Measurements from ENCODE around the gene NFATC2IP. TPM values are rescaled to one million over a fixed set of nuclear protein-coding genes. Genes with fewer than 3 reads are reported as not detected.
"Not testable (repeated sequence)": the region's sequence is repeated elsewhere in the genome, so short reads cannot be mapped to it uniquely, and the experiment has no call there.

NFATC2IP gene
- polyA plus RNA-seq, 2 donors = 19.1 to 28.3 TPM

DNA sequence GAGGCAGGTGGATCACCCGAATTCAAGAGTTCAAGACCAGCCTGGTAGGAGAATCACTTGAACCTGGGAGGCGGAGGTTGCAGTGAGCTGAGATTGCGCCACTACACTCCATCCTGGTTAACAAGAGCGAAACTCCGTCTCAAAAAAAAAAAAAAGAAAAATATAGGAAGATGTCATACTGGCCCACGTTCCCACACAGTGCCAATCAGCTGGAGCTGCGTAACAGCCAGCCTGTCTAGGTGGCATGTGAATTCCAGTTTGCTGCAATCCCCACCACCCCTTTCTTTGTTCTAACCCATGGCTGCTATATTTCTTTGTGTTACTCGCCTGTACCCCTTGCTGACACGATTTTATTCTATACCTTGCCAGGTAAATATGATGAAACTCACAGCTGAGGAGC is 7.5 kb downstream of the NFATC2IP start:
- peaks cover 12 to 35% of the 10 kb centered on the region in 2 donors for H3K36me3 ChIP-seq (ENCODE audit: control insufficient read depth in 2 of 2, insufficient read depth in 2 of 2, low read length in 1 of 2)

GRCh38 chr16:28958836-28959235 is 8.1 kb downstream of the NFATC2IP start:
- H3K4me3 ChIP-seq (ENCODE audit: low read depth in 1 of 2, low read length in 2 of 2) = no peak overlapping the region
- no peaks in the 10 kb centered on the region for H3K9me3 ChIP-seq (ENCODE audit: control insufficient read depth in 2 of 2, insufficient read depth in 1 of 2, low read depth in 1 of 2, low read length in 1 of 2)
- 91 to 92% methylated on average over 6 of the region's 6 CpGs for WGBS, 2 donors
- H3K27ac ChIP-seq (ENCODE audit: low read depth in 2 of 2, low read length in 1 of 2) = no peak overlapping the region
- no peaks in the 10 kb centered on the region for H3K27me3 ChIP-seq (ENCODE audit: control insufficient read depth in 1 of 2, insufficient read depth in 2 of 2, low read length in 2 of 2)
- peaks cover 13 to 36% of the 10 kb centered on the region in 2 donors for H3K36me3 ChIP-seq (ENCODE audit: control insufficient read depth in 2 of 2, insufficient read depth in 2 of 2, low read length in 1 of 2)
- H3K4me1 ChIP-seq (ENCODE audit: control insufficient read depth in 2 of 2, insufficient read depth in 2 of 2, low read length in 1 of 2) = no peaks in the 10 kb centered on the region

More for the DNA sequence above, 7.5 kb downstream of the NFATC2IP start:
- Histone ChIP-seq H3K27me3 (ENCODE audit: control insufficient read depth in 1 of 2, insufficient read depth in 2 of 2, low read length in 2 of 2) (no peaks in the 10 kb centered on the region), H3K27ac (ENCODE audit: low read depth in 2 of 2, low read length in 1 of 2) (no peak overlapping the region), H3K4me3 (ENCODE audit: low read depth in 1 of 2, low read length in 2 of 2) (no peak overlapping the region), H3K4me1 (ENCODE audit: control insufficient read depth in 2 of 2, insufficient read depth in 2 of 2, low read length in 1 of 2) (no peaks in the 10 kb centered on the region), H3K9me3 (ENCODE audit: control insufficient read depth in 2 of 2, insufficient read depth in 1 of 2, low read depth in 1 of 2, low read length in 1 of 2) (no peaks in the 10 kb centered on the region)
- WGBS, 2 donors = 90 to 95% methylated on average over 9 of the region's 9 CpGs

GRCh38 chr16:28964072-28964471 is 13.3 kb downstream of the NFATC2IP start:
- WGBS, 2 donors = 91 to 97% methylated on average over 3 of the region's 3 CpGs
- H3K27me3 ChIP-seq (ENCODE audit: control insufficient read depth in 1 of 2, insufficient read depth in 2 of 2, low read length in 2 of 2) = no peaks in the 10 kb centered on the region
- no peaks in the 10 kb centered on the region for H3K9me3 ChIP-seq (ENCODE audit: control insufficient read depth in 2 of 2, insufficient read depth in 1 of 2, low read depth in 1 of 2, low read length in 1 of 2)
- H3K4me1 ChIP-seq (ENCODE audit: control insufficient read depth in 2 of 2, insufficient read depth in 2 of 2, low read length in 1 of 2) = no peaks in the 10 kb centered on the region
- H3K4me3 ChIP-seq (ENCODE audit: low read depth in 1 of 2, low read length in 2 of 2) = no peak overlapping the region
- peaks cover 15 to 17% of the 10 kb centered on the region in 2 donors for H3K36me3 ChIP-seq (ENCODE audit: control insufficient read depth in 2 of 2, insufficient read depth in 2 of 2, low read length in 1 of 2)
- H3K27ac ChIP-seq (ENCODE audit: low read depth in 2 of 2, low read length in 1 of 2) = no peak overlapping the region

- 87 to 88% methylated on average over 2 of the region's 2 CpGs for WGBS, 2 donors
- no peak overlapping the region for H3K27ac ChIP-seq (ENCODE audit: low read depth in 2 of 2, low read length in 1 of 2)
- H3K27me3 ChIP-seq (ENCODE audit: control insufficient read depth in 1 of 2, insufficient read depth in 2 of 2, low read length in 2 of 2) = no peaks in the 10 kb centered on the region
- H3K4me3 ChIP-seq (ENCODE audit: low read depth in 1 of 2, low read length in 2 of 2) = no peak overlapping the region
- H3K4me1 ChIP-seq (ENCODE audit: control insufficient read depth in 2 of 2, insufficient read depth in 2 of 2, low read length in 1 of 2) = no peaks in the 10 kb centered on the region
- peaks cover 15% of the 10 kb centered on the region in 2 donors for H3K36me3 ChIP-seq (ENCODE audit: control insufficient read depth in 2 of 2, insufficient read depth in 2 of 2, low read length in 1 of 2)
- H3K9me3 ChIP-seq (ENCODE audit: control insufficient read depth in 2 of 2, insufficient read depth in 1 of 2, low read depth in 1 of 2, low read length in 1 of 2) = no peaks in the 10 kb centered on the region
Observed at GRCh38 chr16:28964496-28964895, 13.8 kb downstream of the NFATC2IP start.

GRCh38 chr16:28967156-28967555 is 16.4 kb downstream of the NFATC2IP start:
- H3K27me3 ChIP-seq (ENCODE audit: control insufficient read depth in 1 of 2, insufficient read depth in 2 of 2, low read length in 2 of 2) = no peaks in the 10 kb centered on the region
- no peaks in the 10 kb centered on the region for H3K9me3 ChIP-seq (ENCODE audit: control insufficient read depth in 2 of 2, insufficient read depth in 1 of 2, low read depth in 1 of 2, low read length in 1 of 2)
- H3K27ac ChIP-seq (ENCODE audit: low read depth in 2 of 2, low read length in 1 of 2) = no peak overlapping the region
- WGBS, 2 donors = 90 to 91% methylated on average over 4 of the region's 4 CpGs
- no peak overlapping the region for H3K4me3 ChIP-seq (ENCODE audit: low read depth in 1 of 2, low read length in 2 of 2)
- H3K4me1 ChIP-seq (ENCODE audit: control insufficient read depth in 2 of 2, insufficient read depth in 2 of 2, low read length in 1 of 2) = no peaks in the 10 kb centered on the region
- peaks cover 15% of the 10 kb centered on the region in 2 donors for H3K36me3 ChIP-seq (ENCODE audit: control insufficient read depth in 2 of 2, insufficient read depth in 2 of 2, low read length in 1 of 2)

- H3K27ac ChIP-seq (ENCODE audit: low read depth in 2 of 2, low read length in 1 of 2); H3K4me3 ChIP-seq (ENCODE audit: low read depth in 1 of 2, low read length in 2 of 2); H3K9me3 ChIP-seq (ENCODE audit: control insufficient read depth in 2 of 2, insufficient read depth in 1 of 2, low read depth in 1 of 2, low read length in 1 of 2); H3K4me1 ChIP-seq (ENCODE audit: control insufficient read depth in 2 of 2, insufficient read depth in 2 of 2, low read length in 1 of 2); H3K36me3 ChIP-seq (ENCODE audit: control insufficient read depth in 2 of 2, insufficient read depth in 2 of 2, low read length in 1 of 2); H3K27me3 ChIP-seq (ENCODE audit: control insufficient read depth in 1 of 2, insufficient read depth in 2 of 2, low read length in 2 of 2): not testable (repeated sequence)
- WGBS, 2 donors = 78 to 81% methylated on average over 2 of the region's 2 CpGs
Observed at GRCh38 chr16:28969696-28970095, 19.0 kb downstream of the NFATC2IP start.

DNA sequence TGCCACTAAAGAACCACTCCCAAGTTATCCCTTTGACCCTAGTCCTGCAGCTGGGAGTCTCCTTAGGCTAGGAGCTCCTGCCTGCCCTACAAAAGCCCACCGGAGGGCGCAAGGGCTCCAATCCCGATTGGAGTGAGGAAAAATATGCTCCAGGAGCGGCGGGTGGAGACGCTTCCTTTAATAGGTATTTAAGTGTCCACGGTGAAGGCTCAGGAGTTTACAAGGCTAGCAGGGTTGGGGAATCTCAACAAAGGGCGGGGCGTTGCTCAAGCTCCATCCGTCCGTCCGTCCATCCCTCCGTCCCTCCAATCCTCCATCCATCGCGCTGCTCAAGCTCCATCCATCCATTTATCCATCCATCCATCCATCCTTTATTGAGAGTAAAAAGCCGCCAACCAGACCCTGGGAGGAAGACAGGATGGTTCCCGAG is 23.3 kb downstream of the NFATC2IP start:
- peak overlapping the region; percentile 65 to 91 for H3K4me3 ChIP-seq (ENCODE audit: low read depth in 1 of 2, low read length in 2 of 2)
- H3K27ac ChIP-seq (ENCODE audit: low read depth in 2 of 2, low read length in 1 of 2) = peak overlapping the region; percentile 9 to 82
- 0% methylated on average over 17 of the region's 17 CpGs for WGBS, 2 donors
- peaks cover 0 to 9% of the 10 kb centered on the region in 2 donors for H3K36me3 ChIP-seq (ENCODE audit: control insufficient read depth in 2 of 2, insufficient read depth in 2 of 2, low read length in 1 of 2)
- H3K9me3 ChIP-seq (ENCODE audit: control insufficient read depth in 2 of 2, insufficient read depth in 1 of 2, low read depth in 1 of 2, low read length in 1 of 2) = no peaks in the 10 kb centered on the region
- peaks cover 0 to 4% of the 10 kb centered on the region in 2 donors for H3K4me1 ChIP-seq (ENCODE audit: control insufficient read depth in 2 of 2, insufficient read depth in 2 of 2, low read length in 1 of 2)
- H3K27me3 ChIP-seq (ENCODE audit: control insufficient read depth in 1 of 2, insufficient read depth in 2 of 2, low read length in 2 of 2) = no peaks in the 10 kb centered on the region

DNA sequence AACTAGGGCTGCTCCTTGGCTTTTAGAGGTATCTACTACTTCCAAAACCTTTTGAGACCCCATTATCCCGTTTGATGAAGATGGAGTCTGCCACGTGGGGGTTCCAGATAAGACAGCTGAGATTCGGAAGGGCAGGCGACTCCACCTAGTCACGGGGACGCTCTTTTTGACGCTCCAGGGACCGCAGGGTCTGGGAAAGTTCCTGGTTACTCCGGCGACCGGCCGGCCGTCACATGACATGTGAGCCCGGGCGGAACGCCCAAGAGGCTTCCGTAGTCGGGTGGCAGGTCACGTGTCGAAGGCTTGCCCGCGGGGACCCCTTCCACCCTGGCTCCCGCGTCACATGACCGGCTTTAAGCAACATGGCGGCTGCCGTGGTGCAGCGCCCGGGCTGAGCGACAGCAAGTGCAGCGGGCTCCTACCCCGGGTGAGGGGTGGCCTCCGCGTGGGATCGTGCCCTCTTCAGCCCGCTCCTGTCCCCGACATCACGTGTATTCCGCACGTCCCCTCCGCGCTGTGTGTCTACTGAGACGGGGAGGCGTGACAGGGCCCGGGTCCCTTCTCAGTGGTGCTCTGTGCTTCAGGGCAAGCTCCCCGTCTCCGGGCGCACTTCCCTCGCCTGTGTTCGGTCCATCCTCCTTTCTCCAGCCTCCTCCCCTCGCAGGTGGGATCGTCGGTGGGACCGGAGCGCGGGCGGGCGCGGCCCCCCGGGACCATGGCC is 23.9 kb downstream of the NFATC2IP start, which contains the start of gene SPNS1:
Gene SPNS1, plus strand, starts transcription at position 342 of the 721 bp plus-strand sequence. Its CDS starts 374 bp downstream, at position 716.
- peaks cover 0 to 4% of the 10 kb centered on the region in 2 donors for H3K4me1 ChIP-seq (ENCODE audit: control insufficient read depth in 2 of 2, insufficient read depth in 2 of 2, low read length in 1 of 2)
- peak within 1 kb of the TSS; percentile 65 to 91 for H3K4me3 ChIP-seq (ENCODE audit: low read depth in 1 of 2, low read length in 2 of 2)
- H3K36me3 ChIP-seq (ENCODE audit: control insufficient read depth in 2 of 2, insufficient read depth in 2 of 2, low read length in 1 of 2) = peaks cover 0 to 9% of the 10 kb centered on the region in 2 donors
- no peaks in the 10 kb centered on the region for H3K27me3 ChIP-seq (ENCODE audit: control insufficient read depth in 1 of 2, insufficient read depth in 2 of 2, low read length in 2 of 2)
- peak within 1 kb of the TSS; percentile 9 to 82 for H3K27ac ChIP-seq (ENCODE audit: low read depth in 2 of 2, low read length in 1 of 2)
- 0 to 1% methylated on average over 56 to 60 of the region's 60 CpGs for WGBS, 2 donors
- no peaks in the 10 kb centered on the region for H3K9me3 ChIP-seq (ENCODE audit: control insufficient read depth in 2 of 2, insufficient read depth in 1 of 2, low read depth in 1 of 2, low read length in 1 of 2)

DNA sequence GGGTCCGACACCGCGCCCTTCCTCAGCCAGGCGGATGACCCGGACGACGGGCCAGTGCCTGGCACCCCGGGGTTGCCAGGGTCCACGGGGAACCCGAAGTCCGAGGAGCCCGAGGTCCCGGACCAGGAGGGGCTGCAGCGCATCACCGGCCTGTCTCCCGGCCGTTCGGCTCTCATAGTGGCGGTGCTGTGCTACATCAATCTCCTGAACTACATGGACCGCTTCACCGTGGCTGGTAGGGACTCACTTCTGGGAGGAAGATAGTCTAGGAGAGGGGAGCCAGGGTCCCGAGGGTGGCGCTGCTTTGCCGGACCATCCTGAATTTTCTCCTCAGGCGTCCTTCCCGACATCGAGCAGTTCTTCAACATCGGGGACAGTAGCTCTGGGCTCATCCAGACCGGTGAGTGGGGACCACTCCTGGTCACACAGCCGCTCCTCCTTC is 24.4 kb downstream of the NFATC2IP start:
- peaks cover 0 to 4% of the 10 kb centered on the region in 2 donors for H3K4me1 ChIP-seq (ENCODE audit: control insufficient read depth in 2 of 2, insufficient read depth in 2 of 2, low read length in 1 of 2)
- H3K27me3 ChIP-seq (ENCODE audit: control insufficient read depth in 1 of 2, insufficient read depth in 2 of 2, low read length in 2 of 2) = no peaks in the 10 kb centered on the region
- 7 to 8% methylated on average over 30 of the region's 30 CpGs for WGBS, 2 donors
- no peaks in the 10 kb centered on the region for H3K9me3 ChIP-seq (ENCODE audit: control insufficient read depth in 2 of 2, insufficient read depth in 1 of 2, low read depth in 1 of 2, low read length in 1 of 2)
- H3K36me3 ChIP-seq (ENCODE audit: control insufficient read depth in 2 of 2, insufficient read depth in 2 of 2, low read length in 1 of 2) = peaks cover 0 to 9% of the 10 kb centered on the region in 2 donors
- H3K27ac ChIP-seq (ENCODE audit: low read depth in 2 of 2, low read length in 1 of 2) = peak overlapping the region in 1 of 2 donors; percentile 51
- H3K4me3 ChIP-seq (ENCODE audit: low read depth in 1 of 2, low read length in 2 of 2) = peak overlapping the region; percentile 65 to 91
